GM12875 (cell line): ENCODE measurements around the gene CENPU.

Experiments
- H3K4me3 ChIP-seq: one replicate; pipeline ENCODE4 v1.5.1; 2011; ENCODE audit warnings: low read depth, low read length, control low read depth
- TF ChIP-seq, protein P1 (sequence below): IDR thresholded peaks from 2 replicates; pipeline ENCODE4 v1.5.1; 2011; ENCODE audit warnings: low read depth, mild to moderate bottlenecking, control low read depth, inconsistent platforms, low read length, moderate library complexity, borderline replicate concordance; ENCODE audit not compliant: insufficient read depth

Gene CENPU

GRCh38 chr4:184728858-184729257 is 5.0 kb downstream of the CENPU start:
- no peak overlapping the region for H3K4me3 ChIP-seq

GRCh38 chr4:184727430-184727829 is 6.5 kb downstream of the CENPU start:
- TF ChIP-seq, protein P1, sequence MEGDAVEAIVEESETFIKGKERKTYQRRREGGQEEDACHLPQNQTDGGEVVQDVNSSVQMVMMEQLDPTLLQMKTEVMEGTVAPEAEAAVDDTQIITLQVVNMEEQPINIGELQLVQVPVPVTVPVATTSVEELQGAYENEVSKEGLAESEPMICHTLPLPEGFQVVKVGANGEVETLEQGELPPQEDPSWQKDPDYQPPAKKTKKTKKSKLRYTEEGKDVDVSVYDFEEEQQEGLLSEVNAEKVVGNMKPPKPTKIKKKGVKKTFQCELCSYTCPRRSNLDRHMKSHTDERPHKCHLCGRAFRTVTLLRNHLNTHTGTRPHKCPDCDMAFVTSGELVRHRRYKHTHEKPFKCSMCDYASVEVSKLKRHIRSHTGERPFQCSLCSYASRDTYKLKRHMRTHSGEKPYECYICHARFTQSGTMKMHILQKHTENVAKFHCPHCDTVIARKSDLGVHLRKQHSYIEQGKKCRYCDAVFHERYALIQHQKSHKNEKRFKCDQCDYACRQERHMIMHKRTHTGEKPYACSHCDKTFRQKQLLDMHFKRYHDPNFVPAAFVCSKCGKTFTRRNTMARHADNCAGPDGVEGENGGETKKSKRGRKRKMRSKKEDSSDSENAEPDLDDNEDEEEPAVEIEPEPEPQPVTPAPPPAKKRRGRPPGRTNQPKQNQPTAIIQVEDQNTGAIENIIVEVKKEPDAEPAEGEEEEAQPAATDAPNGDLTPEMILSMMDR: no peak

More at GRCh38 chr4:184728858-184729257, 5.0 kb downstream of the CENPU start:
- TF ChIP-seq, protein P1: no peak

DNA sequence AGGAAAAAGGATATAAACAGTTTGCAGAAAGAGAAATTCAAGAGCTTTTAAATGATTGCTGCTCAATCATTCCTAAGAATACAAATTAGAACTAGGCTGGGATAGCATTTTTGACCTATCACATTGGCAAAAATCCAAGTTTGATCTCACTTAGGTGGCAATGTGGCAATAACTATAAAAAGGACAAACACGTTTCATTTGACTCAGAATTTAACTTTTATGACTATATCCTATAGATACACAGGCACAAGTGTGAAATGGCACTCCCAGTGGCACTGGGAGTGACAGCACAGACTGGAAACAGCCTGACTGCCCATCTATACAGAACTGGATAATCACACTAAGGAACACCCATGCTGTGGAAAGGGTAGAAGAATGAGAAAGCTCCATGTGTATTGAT is 11.1 kb downstream of the CENPU start:
- no peak overlapping the region for H3K4me3 ChIP-seq
- TF ChIP-seq, protein P1: no peak; the same call in 1 of the 2 replicates

More at GRCh38 chr4:184727430-184727829, 6.5 kb downstream of the CENPU start:
- H3K4me3 ChIP-seq: no peak overlapping the region

DNA sequence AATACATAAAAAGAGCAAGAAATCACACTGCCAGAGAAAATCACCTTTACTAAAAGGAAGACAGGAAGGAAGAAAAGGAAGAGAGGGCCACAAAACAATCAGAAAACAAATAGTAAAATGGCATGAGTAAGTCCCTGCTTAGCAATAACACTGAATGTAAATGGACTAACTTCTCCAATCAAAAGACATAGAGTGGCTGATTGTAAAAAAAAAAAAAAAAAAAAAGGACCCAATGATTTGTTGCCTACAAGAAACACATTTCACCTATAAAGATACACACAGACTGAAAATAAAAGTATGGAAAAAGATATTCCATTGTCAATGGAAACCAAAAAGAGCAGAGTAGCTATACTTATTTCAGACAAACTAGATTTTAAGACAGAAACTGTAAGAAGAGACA is 12.6 kb downstream of the CENPU start:
- TF ChIP-seq, protein P1: no peak
- H3K4me3 ChIP-seq: no peak overlapping the region

DNA sequence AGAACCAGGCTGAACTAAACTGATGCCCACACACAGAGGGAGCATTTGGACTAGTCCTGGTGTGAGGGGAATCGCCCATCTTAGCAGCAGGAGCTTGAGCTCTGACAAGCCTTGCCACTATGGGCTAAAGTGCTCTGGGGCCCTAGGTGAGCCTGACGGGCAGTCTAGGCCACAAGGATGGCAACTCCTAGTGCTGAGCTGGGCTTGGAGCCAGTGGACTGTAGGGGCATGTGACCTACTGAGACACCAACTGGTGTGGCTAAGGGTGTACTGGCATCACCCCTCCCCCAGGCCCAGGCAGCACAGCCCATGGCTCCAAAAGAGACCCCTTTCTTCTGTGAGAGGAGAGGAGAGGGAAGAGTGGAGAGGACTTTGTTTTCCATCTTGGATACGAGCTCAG is 14.5 kb downstream of the CENPU start:
- H3K4me3 ChIP-seq: no peak overlapping the region
- TF ChIP-seq, protein P1: no peak

DNA sequence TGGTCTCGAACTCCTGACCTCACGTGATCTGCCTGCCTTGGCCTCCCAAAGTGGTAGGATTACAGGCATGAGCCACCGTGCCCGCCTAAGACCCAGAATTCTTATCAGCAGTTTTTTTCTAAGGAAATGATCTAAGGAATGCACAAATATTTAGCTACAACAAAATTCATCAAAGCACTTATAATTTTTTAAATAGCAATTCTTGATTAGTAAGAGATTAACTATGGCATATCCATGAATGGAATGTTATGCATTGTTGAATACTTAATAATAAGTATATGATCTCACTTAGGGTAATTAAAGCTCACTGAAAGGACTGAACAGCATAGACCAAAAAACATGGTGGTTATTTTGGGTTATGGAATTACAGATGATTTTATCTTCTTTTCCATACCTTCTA is 18.4 kb downstream of the CENPU start:
- H3K4me3 ChIP-seq: no peak overlapping the region
- TF ChIP-seq, protein P1: no peak

DNA sequence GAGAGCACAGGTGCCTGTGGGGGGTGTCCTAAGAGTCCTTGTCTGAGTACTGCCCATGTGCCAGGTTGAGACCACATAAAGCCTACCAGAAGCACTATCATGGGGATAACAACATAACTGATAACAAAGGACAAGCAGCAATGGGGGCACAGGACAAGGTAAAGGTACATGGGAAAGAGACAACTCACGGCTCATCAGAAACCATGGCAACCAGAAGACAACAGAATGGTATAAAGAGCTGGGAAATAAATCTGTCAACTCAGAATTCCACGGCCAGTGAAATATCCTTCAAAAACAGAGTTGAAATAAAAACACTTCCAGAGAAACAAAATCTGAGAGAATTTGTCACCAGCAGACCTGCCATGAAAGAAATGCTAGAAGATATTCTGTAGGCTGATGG is 20.0 kb downstream of the CENPU start:
- TF ChIP-seq, protein P1: no peak
- H3K4me3 ChIP-seq: no peak overlapping the region
